Sigmoid colon (tissue), 7 donors: Measurements from ENCODE around the gene GALNT10. TPM values are rescaled to one million over a fixed set of nuclear protein-coding genes. Genes with fewer than 3 reads are reported as not detected.

Source experiments
- DNase-seq: peaks from one replicate; pipeline ENCODE4 v3.0.0-alpha.2; 2019
- H3K27ac ChIP-seq, 4 donors: fragments of 200-600 bp; sonication (generic); one replicate each; pipeline ENCODE4 v1.5.1; 2016 to 2019; ENCODE audit warnings: mild to moderate bottlenecking in 1 of 4
- H3K27me3 ChIP-seq, 3 donors: fragments of 200-600 bp; sonication (generic); one replicate each; pipeline ENCODE4 v1.5.1; 2019; ENCODE audit warnings: mild to moderate bottlenecking in 1 of 3
- H3K36me3 ChIP-seq, 4 donors: fragments of 200-600 bp; sonication (generic); one replicate each; pipeline ENCODE4 v1.5.1; 2016 to 2019
- H3K4me1 ChIP-seq, 4 donors: fragments of 200-600 bp; sonication (generic); one replicate each; pipeline ENCODE4 v1.5.1; 2017 to 2019
- H3K4me3 ChIP-seq, 4 donors: fragments of 200-600 bp; sonication (generic); one replicate each; pipeline ENCODE4 v1.5.1; 2017 to 2019; ENCODE audit warnings: mild to moderate bottlenecking in 2 of 4, moderate library complexity in 1 of 4
- H3K9me3 ChIP-seq, 4 donors: fragments of 200-600 bp in 3 of 4; sonication (generic) in 3 of 4; one replicate each; pipeline versions ENCODE4 v1.5.1 to v1.6.1; 2013 to 2019
- CTCF ChIP-seq, 4 experiments: fragments of 450-650 bp in 3 of 4; fragments of 200-600 bp in 1 of 4; IDR thresholded peaks; one replicate each; pipeline ENCODE4 v1.5.1; 2016 to 2019; ENCODE audit warnings: antibody characterized with exemption in 4 of 4, mild to moderate bottlenecking in 3 of 4, moderate library complexity in 2 of 4
- EP300 ChIP-seq, 4 donors: sonication (generic); formaldehyde crosslinking; IDR thresholded peaks; one replicate each; pipeline ENCODE4 v1.6.1; 2017; ENCODE audit warnings: antibody characterized with exemption in 4 of 4
- POLR2A ChIP-seq, 2 donors: fragments of 450-650 bp; IDR thresholded peaks; one replicate each; pipeline ENCODE4 v1.6.1; 2016; ENCODE audit warnings: antibody characterized with exemption in 2 of 2, mild to moderate bottlenecking in 2 of 2, moderate library complexity in 2 of 2
- POLR2AphosphoS5 ChIP-seq, 4 donors: sonication (generic); formaldehyde crosslinking; IDR thresholded peaks; one replicate each; pipeline ENCODE4 v1.6.1; 2017; ENCODE audit warnings: antibody characterized with exemption in 4 of 4
- WGBS, 2 donors: extraction: QIAGEN DNeasy Blood & Tissue Kit; methylation state at CpG; one replicate each; pipeline ENCODE4 v1.1.7; 2013; 5-methylcytosine and 5-hydroxymethylcytosine counted together
- intact Hi-C: fragments of 100-400 bp; cut with DNase I; formaldehyde crosslinking; loops from one replicate; pipeline ENCODE4 v1.15.1; 2023
- polyA plus RNA-seq, 3 donors: library from polyadenylated mRNA; stranded (reverse); fragments of 200-250 nt; gene quantifications; one replicate each; pipeline ENCODE4 v1.2.3, GENCODE V29; 2013
- total RNA-seq, 4 donors: library from RNA; depleted of rRNA; stranded (reverse); fragments of >200 nt; gene quantifications; one replicate each; pipeline ENCODE4 v1.1.0, GENCODE V29; 2016
- donor health status: healthy with polysubstance abuse.
- donor health status: Bipolar disorder and iron deficiency.
- donor health status: healthy.

GALNT10 gene
- total and polyA plus RNA-seq, 7 donors: 6.0 to 41.7 (median 24.3) TPM

GRCh38 chr5:154242964-154243376 is 52.4 kb downstream of the GALNT10 start:
- H3K36me3 ChIP-seq: no peaks in the 10 kb centered on the region
- no peak for DNase-seq
- peak overlapping the region in 2 of 4 donors; percentile 68 to 74 for H3K27ac ChIP-seq
- no peak overlapping the region for H3K4me3 ChIP-seq
- H3K4me1 ChIP-seq: peaks cover 0 to 56% (median 40%) of the 10 kb centered on the region in 4 donors
- TF ChIP-seq EP300 (IDR thresholded peaks at IDR 0.05): no peak
- TF ChIP-seq POLR2A (IDR thresholded peaks at IDR 0.05): no peak
- no peak for TF ChIP-seq CTCF (IDR thresholded peaks at IDR 0.05)
- TF ChIP-seq POLR2AphosphoS5 (IDR thresholded peaks at IDR 0.05): no peak
- no peaks in the 10 kb centered on the region for H3K9me3 ChIP-seq
- no peaks in the 10 kb centered on the region for H3K27me3 ChIP-seq
- 0 to 50% methylated on average over 1 of the region's 1 CpG for WGBS, 2 donors
- intact Hi-C loops: no loop called here

GRCh38 chr5:154243736-154244135 is 53.2 kb downstream of the GALNT10 start:
- no peaks in the 10 kb centered on the region for H3K27me3 ChIP-seq
- H3K9me3 ChIP-seq: no peaks in the 10 kb centered on the region
- peaks cover 0 to 48% (median 33%) of the 10 kb centered on the region in 4 donors for H3K4me1 ChIP-seq
- intact Hi-C loops: no loop called here
- no peak for DNase-seq
- H3K36me3 ChIP-seq: no peaks in the 10 kb centered on the region
- H3K4me3 ChIP-seq: no peak overlapping the region
- TF ChIP-seq POLR2AphosphoS5 (IDR thresholded peaks at IDR 0.05) (no peak), EP300 (IDR thresholded peaks at IDR 0.05) (no peak), POLR2A (IDR thresholded peaks at IDR 0.05) (no peak), CTCF (IDR thresholded peaks at IDR 0.05) (no peak)
- peak overlapping the region; percentile 32 to 74 (median 61) for H3K27ac ChIP-seq
- WGBS, 2 donors: 85 to 92% methylated on average over 2 of the region's 2 CpGs

DNA sequence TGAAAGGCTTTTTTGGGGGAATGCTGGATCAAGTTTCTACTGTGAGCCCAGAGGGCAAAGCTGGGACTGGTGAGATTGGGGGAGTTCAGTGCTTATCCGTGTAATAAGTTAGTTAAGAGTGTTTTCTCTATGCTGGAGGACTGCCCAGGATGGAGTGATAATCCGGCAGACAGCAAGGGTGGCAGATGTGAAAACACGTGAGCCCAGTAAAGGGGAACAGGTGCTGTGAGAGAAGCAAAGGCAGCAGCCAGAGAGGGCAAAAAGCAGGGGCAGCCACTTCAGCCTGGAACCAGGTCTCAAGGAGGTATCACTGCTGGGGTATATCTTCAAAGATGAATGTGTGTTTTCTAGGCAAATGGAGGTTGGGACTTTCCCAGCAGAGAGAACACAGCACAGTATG is 53.9 kb downstream of the GALNT10 start:
- peaks cover 0 to 46% (median 29%) of the 10 kb centered on the region in 4 donors for H3K4me1 ChIP-seq
- DNase-seq: no peak
- intact Hi-C loops: no loop called here
- TF ChIP-seq POLR2AphosphoS5 (IDR thresholded peaks at IDR 0.05): no peak
- 85 to 95% methylated on average over 3 of the region's 3 CpGs for WGBS, 2 donors
- H3K27me3 ChIP-seq: no peaks in the 10 kb centered on the region
- H3K9me3 ChIP-seq: no peaks in the 10 kb centered on the region
- peak overlapping the region in 3 of 4 donors; percentile 54 to 74 (median 68) for H3K27ac ChIP-seq
- no peaks in the 10 kb centered on the region for H3K36me3 ChIP-seq
- no peak overlapping the region for H3K4me3 ChIP-seq

DNA sequence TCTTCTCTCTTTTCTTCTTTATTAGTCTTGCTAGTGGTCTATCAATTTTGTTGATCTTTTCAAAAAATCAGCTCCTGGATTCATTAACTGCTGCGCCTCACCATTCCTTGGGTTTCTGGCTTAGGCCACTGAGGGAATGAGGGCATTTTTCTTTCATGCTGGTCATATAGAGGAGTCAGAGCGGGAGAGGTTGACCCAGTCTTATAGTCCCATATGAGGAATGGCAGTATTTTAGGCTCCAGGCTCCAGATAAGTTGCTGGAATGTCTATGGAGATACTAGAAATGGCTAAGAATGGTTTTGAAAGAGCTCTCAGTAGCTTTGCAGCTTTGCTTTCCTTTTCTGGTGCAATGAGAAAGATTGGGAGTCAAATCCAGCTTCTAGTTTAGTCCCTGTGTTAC is 58.2 kb downstream of the GALNT10 start:
- Histone ChIP-seq H3K9me3 (no peaks in the 10 kb centered on the region), H3K27ac (no peak overlapping the region), H3K4me1 (peaks cover 0 to 51% (median 38%) of the 10 kb centered on the region in 4 donors), H3K36me3 (no peaks in the 10 kb centered on the region), H3K4me3 (no peak overlapping the region), H3K27me3 (no peaks in the 10 kb centered on the region)
- WGBS, 2 donors: 97 to 99% methylated on average over 2 of the region's 2 CpGs
- intact Hi-C loops: no loop called here
- DNase-seq: no peak
- TF ChIP-seq EP300 (IDR thresholded peaks at IDR 0.05): no peak
- no peak for TF ChIP-seq CTCF (IDR thresholded peaks at IDR 0.05)
- TF ChIP-seq POLR2A (IDR thresholded peaks at IDR 0.05): no peak
- TF ChIP-seq POLR2AphosphoS5 (IDR thresholded peaks at IDR 0.05): no peak

GRCh38 chr5:154249826-154250225 is 59.3 kb downstream of the GALNT10 start:
- no peak for DNase-seq
- TF ChIP-seq EP300 (IDR thresholded peaks at IDR 0.05): no peak
- H3K27ac ChIP-seq: peak overlapping the region in 1 of 4 donors; percentile 59
- H3K4me3 ChIP-seq: no peak overlapping the region
- no peaks in the 10 kb centered on the region for H3K9me3 ChIP-seq
- H3K27me3 ChIP-seq: no peaks in the 10 kb centered on the region
- intact Hi-C loops: no loop called here
- 74 to 89% methylated on average over 3 of the region's 3 CpGs for WGBS, 2 donors
- H3K36me3 ChIP-seq: no peaks in the 10 kb centered on the region
- H3K4me1 ChIP-seq: peaks cover 0 to 40% (median 30%) of the 10 kb centered on the region in 4 donors

GRCh38 chr5:154251529-154251928 is 61.0 kb downstream of the GALNT10 start:
- no peak for DNase-seq
- H3K9me3 ChIP-seq: no peaks in the 10 kb centered on the region
- H3K27ac ChIP-seq: peak overlapping the region in 3 of 4 donors; percentile 42 to 59 (median 50)
- no peak overlapping the region for H3K4me3 ChIP-seq
- H3K36me3 ChIP-seq: no peaks in the 10 kb centered on the region
- no peak for TF ChIP-seq POLR2AphosphoS5 (IDR thresholded peaks at IDR 0.05)
- peaks cover 0 to 37% (median 28%) of the 10 kb centered on the region in 4 donors for H3K4me1 ChIP-seq
- no peaks in the 10 kb centered on the region for H3K27me3 ChIP-seq
- intact Hi-C loops: no loop called here
